HepG2 (cell line): ENCODE results near the gene MPPE1. TPM values are rescaled to one million over a fixed set of nuclear protein-coding genes. Genes with fewer than 3 reads are reported as not detected.

Experiments
- CEBPB ChIP-seq: IDR thresholded peaks from 2 replicates; pipeline ENCODE4 v1.6.1; 2011; ENCODE audit warnings: low read depth, low read length, improper control_type of control experiment, borderline replicate concordance
- EP300 ChIP-seq, 3 experiments: sonication (generic) in 1 of 3; formaldehyde crosslinking in 1 of 3; IDR thresholded peaks; 2 replicates each; pipeline versions ENCODE4 v1.5.1 to v1.6.1; 2011 to 2020; ENCODE audit warnings: low read depth in 2 of 3, low read length in 2 of 3, borderline replicate concordance in 1 of 3, improper control_type of control experiment in 1 of 3, mild to moderate bottlenecking in 1 of 3, missing genetic modification reagents in 1 of 3, moderate library complexity in 1 of 3
- FOSL2 ChIP-seq: sonication (generic); formaldehyde crosslinking; IDR thresholded peaks from 2 replicates; pipeline ENCODE4 v1.4.0; 2020; ENCODE audit warnings: missing genetic modification reagents
- FOXP1 ChIP-seq, 2 experiments: fragments of 450-650 bp in 1 of 2; IDR thresholded peaks; 2 replicates each; pipeline ENCODE4 v1.6.1; 2017 to 2018; ENCODE audit warnings: antibody characterized with exemption in 1 of 2
- GATAD2A ChIP-seq: IDR thresholded peaks from 2 replicates; pipeline ENCODE4 v1.6.1; 2016
- IKZF5 ChIP-seq: IDR thresholded peaks from 2 replicates; pipeline ENCODE4 v1.6.1; 2018; ENCODE audit warnings: missing genetic modification reagents, mild to moderate bottlenecking, missing compliant biosample characterization
- PRDM4 ChIP-seq: sonication (generic); formaldehyde crosslinking; IDR thresholded peaks from 2 replicates; pipeline ENCODE4 v1.9.0; 2021; ENCODE audit warnings: missing genetic modification reagents, borderline replicate concordance
- RELA ChIP-seq: sonication (generic); formaldehyde crosslinking; IDR thresholded peaks from 2 replicates; pipeline ENCODE4 v1.4.0; 2020; ENCODE audit warnings: missing genetic modification reagents
- SAP130 ChIP-seq: IDR thresholded peaks from 2 replicates; pipeline ENCODE4 v1.6.1; 2016; ENCODE audit warnings: low read depth
- TBX2 ChIP-seq: sonication (generic); formaldehyde crosslinking; IDR thresholded peaks from 2 replicates; pipeline ENCODE4 v1.5.0; 2020; ENCODE audit warnings: missing genetic modification reagents, mild to moderate bottlenecking, borderline replicate concordance
- TBX3 ChIP-seq: fragments of 450-650 bp; IDR thresholded peaks from 2 replicates; pipeline ENCODE4 v1.6.1; 2017; ENCODE audit warnings: antibody characterized with exemption, mild to moderate bottlenecking, inconsistent platforms, borderline replicate concordance
- ZBTB38 ChIP-seq: sonication (generic); formaldehyde crosslinking; IDR thresholded peaks from 2 replicates; pipeline ENCODE4 v1.5.1; 2020; ENCODE audit warnings: mild to moderate bottlenecking, missing genetic modification reagents
- ZBTB4 ChIP-seq: sonication (generic); formaldehyde crosslinking; IDR thresholded peaks from 2 replicates; pipeline ENCODE4 v1.4.0; 2020; ENCODE audit warnings: missing genetic modification reagents, mild to moderate bottlenecking, borderline replicate concordance
- ZBTB42 ChIP-seq: sonication (generic); formaldehyde crosslinking; IDR thresholded peaks from 2 replicates; pipeline ENCODE4 v1.5.0; 2020; ENCODE audit warnings: mild to moderate bottlenecking, missing genetic modification reagents
- ZMYM4 ChIP-seq: sonication (generic); formaldehyde crosslinking; IDR thresholded peaks from 2 replicates; pipeline ENCODE4 v1.8.1; 2023; ENCODE audit warnings: mild to moderate bottlenecking, missing genetic modification reagents
- ZNF687 ChIP-seq: sonication (generic); formaldehyde crosslinking; IDR thresholded peaks from 2 replicates; pipeline ENCODE4 v1.5.1; 2020; ENCODE audit warnings: mild to moderate bottlenecking, missing genetic modification reagents, moderate library complexity
- ZNF768 ChIP-seq: sonication (generic); formaldehyde crosslinking; IDR thresholded peaks from 2 replicates; pipeline ENCODE4 v1.4.0; 2020; ENCODE audit warnings: missing genetic modification reagents
- polyA plus RNA-seq, 8 experiments: library from polyadenylated mRNA; depleted of rRNA in 3 of 8; stranded (reverse) in 7 of 8; unstranded in 1 of 8; fragments of >200 nt; fragmentation: Illumina TruSeq in 4 of 8; extraction: Trizol in 4 of 8; gene quantifications; 2 replicates each; pipeline versions ENCODE4 v1.2.1 to v1.2.3, GENCODE V29; 2011 to 2016; ENCODE audit warnings: low read depth in 4 of 8, missing spikeins in 1 of 8, mixed read lengths in 1 of 8; ENCODE audit not compliant: insufficient read depth in 1 of 8
- total RNA-seq, 5 experiments: library from RNA; depleted of rRNA; stranded (reverse); fragments of >200 nt; fragmentation: Illumina TruSeq; extraction: Trizol; gene quantifications; 2 replicates each; pipeline ENCODE4 v1.2.3, GENCODE V29; 2016; ENCODE audit warnings: low read depth in 1 of 5

MPPE1 gene
- total and polyA plus RNA-seq, 2 of the 13 experiments (the other 11 are each of a cell fraction or from before 2014, with no cell fraction given) = 9.6 to 11.9 TPM

- TF ChIP-seq EP300 (IDR thresholded peaks at IDR 0.05; ENCODE audit: low read depth in 2 of 2, low read length in 2 of 2) = peak in 1 of 2 experiments; percentile 36; a peak in 1 of 4 replicates
- TF ChIP-seq EP300 (CRISPR knock-in tag; IDR thresholded peaks at IDR 0.05; ENCODE audit: borderline replicate concordance) = no peak
- TF ChIP-seq GATAD2A (CRISPR knock-in tag) = peak; percentile 40; the same call in 1 of the 2 replicates
- TF ChIP-seq ZBTB42 (CRISPR knock-in tag) = peak; percentile 96
- TF ChIP-seq ZBTB38 = peak; percentile 73; the same call in 1 of the 2 replicates
- TF ChIP-seq TBX2 (CRISPR knock-in tag) = peak; percentile 71; the same call in 1 of the 2 replicates
- TF ChIP-seq FOXP1 (IDR thresholded peaks at IDR 0.05) = peak; percentile 24; the same call in 1 of the 2 replicates
- peak; percentile 31; the same call in 1 of the 2 replicates for TF ChIP-seq FOXP1 (CRISPR knock-in tag; IDR thresholded peaks at IDR 0.05)
- peak; percentile 38; the same call in 1 of the 2 replicates for TF ChIP-seq SAP130 (CRISPR knock-in tag)
- no peak for TF ChIP-seq PRDM4 (CRISPR knock-in tag)
- peak; percentile 67; the same call in 1 of the 2 replicates for TF ChIP-seq TBX3
- no peak for TF ChIP-seq RELA
- peak; percentile 73 for TF ChIP-seq CEBPB
- 0 out of 2 replicates have a peak, but pooled peaks have one; percentile 11 for TF ChIP-seq ZMYM4 (CRISPR knock-in tag)
- 0 out of 2 replicates have a peak, but pooled peaks have one; percentile 44 for TF ChIP-seq ZNF768
- TF ChIP-seq ZNF687 (CRISPR knock-in tag) = peak; percentile 19; the same call in 1 of the 2 replicates
- peak; percentile 40; the same call in 1 of the 2 replicates for TF ChIP-seq FOSL2 (CRISPR knock-in tag)
- no peak for TF ChIP-seq IKZF5 (CRISPR knock-in tag)
- TF ChIP-seq ZBTB4 (CRISPR knock-in tag) = peak; percentile 57; the same call in 1 of the 2 replicates
Observed at GRCh38 chr18:11861583-11862288, 46.4 kb downstream of the MPPE1 start (continued).
